Psoas muscle (tissue), 8 donors: ENCODE data around the gene DOK7. TPM values are rescaled to one million over a fixed set of nuclear protein-coding genes. Genes with fewer than 3 reads are reported as not detected.

Experiments
- ATAC-seq, 4 donors: fragments of 200-7000 bp; cut with Tn5 transposase; one replicate each; pipeline ENCODE4 v1.9.1; 2020; ENCODE audit warnings: moderate library complexity in 3 of 4, mild to moderate bottlenecking in 2 of 4
- DNase-seq, 2 donors: peaks; one replicate each; pipeline ENCODE4 v3.0.0-alpha.2; 2020
- H3K27ac ChIP-seq: fragments of 200-600 bp; one replicate; pipeline ENCODE4 v1.8.0; 2022
- H3K27me3 ChIP-seq, 3 donors: fragments of 200-600 bp in 1 of 3; one replicate each; pipeline versions ENCODE4 v1.6.1 to v1.8.0; 2013 to 2022; ENCODE audit warnings: low read length in 2 of 3, mild to moderate bottlenecking in 2 of 3, moderate library complexity in 1 of 3; ENCODE audit not compliant: insufficient read depth in 3 of 3
- H3K36me3 ChIP-seq, 2 donors: fragments of 200-600 bp in 1 of 2; one replicate each; pipeline versions ENCODE4 v1.6.1 to v1.8.0; 2013 to 2022; ENCODE audit warnings: low read depth in 1 of 2, mild to moderate bottlenecking in 1 of 2, moderate library complexity in 1 of 2; ENCODE audit not compliant: insufficient read depth in 1 of 2
- H3K4me1 ChIP-seq: fragments of 200-600 bp; one replicate; pipeline ENCODE4 v1.8.0; 2022
- H3K4me3 ChIP-seq: fragments of 200-600 bp; one replicate; pipeline ENCODE4 v1.8.0; 2022; ENCODE audit warnings: mild to moderate bottlenecking
- H3K9me3 ChIP-seq: fragments of 200-600 bp; one replicate; pipeline ENCODE4 v1.8.0; 2022
- CTCF ChIP-seq: fragments of 200-600 bp; IDR thresholded peaks from one replicate; pipeline ENCODE4 v1.8.0; 2022; ENCODE audit warnings: antibody characterized with exemption
- WGBS, 3 donors: extraction: QIAGEN DNeasy Blood & Tissue Kit; methylation state at CpG; one replicate each; pipeline versions ENCODE4 v1.1.6 to v1.1.7; 2013; 5-methylcytosine and 5-hydroxymethylcytosine counted together
- intact Hi-C, 2 donors: fragments of 100-400 bp; cut with DNase I; formaldehyde crosslinking; loops; one replicate each; pipeline versions ENCODE4 v1.11.0 to v1.14.2; 2022
- polyA plus RNA-seq, 3 donors: library from polyadenylated mRNA; stranded (reverse); fragments of 200-250 nt; gene quantifications; one replicate each; pipeline ENCODE4 v1.2.3, GENCODE V29; 2013
- total RNA-seq, 4 donors: library from RNA; stranded (reverse); fragmentation: NEBNext Ultra II Directional in 2 of 4; extraction: Animal tissue kit (Norgen Biotek cat#: 25700) in 2 of 4; gene quantifications; one replicate each; pipeline versions ENCODE4 v1.2.1 to v1.2.4, GENCODE V29; 2021 to 2023
- donor health status: healthy with polysubstance abuse.
- donor health status: DM: no; HTN: no; CAD: no; lungs with moderate emphysema.
- donor health status: Bipolar disorder and iron deficiency.
- donor health status: healthy.
- donor health status: DM: yes; HTN: yes; CAD: no.
- donor health status: DM: no; HTN: no; CAD: no.
- donor health status: DM: no; HTN: no; CAD: no.
- donor health status: DM: yes; HTN: yes; CAD: no.

DOK7 gene
- total and polyA plus RNA-seq, 7 donors = 3.4 to 48.6 (median 21.5) TPM

DNA sequence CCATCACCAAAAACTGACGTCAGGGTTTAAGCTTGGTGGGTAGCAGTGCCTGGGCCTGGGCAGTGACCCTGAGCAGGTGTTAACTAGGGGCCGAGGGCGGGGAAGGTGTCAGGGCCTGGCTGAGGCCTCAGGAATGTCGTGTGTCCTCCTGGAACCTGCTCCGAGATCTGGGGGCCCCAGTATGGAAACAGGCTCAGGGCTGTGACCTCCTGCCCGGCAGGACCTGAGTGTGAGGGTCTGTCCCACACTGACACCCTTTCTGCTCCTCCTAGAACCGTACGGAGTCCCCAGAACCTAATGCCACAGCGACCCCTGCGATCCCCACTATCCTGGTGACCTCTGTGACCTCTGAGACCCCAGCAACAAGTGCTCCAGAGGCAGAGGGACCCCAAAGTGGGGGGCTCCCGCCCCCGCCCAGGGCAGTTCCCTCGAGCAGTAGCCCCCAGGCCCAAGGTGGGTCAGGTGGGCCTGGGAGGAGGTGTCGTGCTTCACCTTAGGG lies 20.6 kb upstream of the DOK7 start:
- Histone ChIP-seq H3K27me3 (no peaks in the 10 kb centered on the region), H3K4me3 (no peak overlapping the region), H3K36me3 (no peaks in the 10 kb centered on the region), H3K27ac (no peak overlapping the region), H3K4me1 (no peaks in the 10 kb centered on the region), H3K9me3 (no peaks in the 10 kb centered on the region)
- ATAC-seq (no peak), DNase-seq (no peak)
- intact Hi-C loops = loop anchor here (2.0 to 5.0 kb wide), 4 partner anchors 96 to 335 kb away; no protein-coding TSS in a partner anchor
- no peak for TF ChIP-seq CTCF
- WGBS, 3 donors = 74 to 85% (median 78%) methylated on average over 14 of the region's 14 CpGs

GRCh38 chr4:3442959-3443749 lies 20.0 kb upstream of the DOK7 start:
- peak; percentile 100 for TF ChIP-seq CTCF
- Histone ChIP-seq H3K9me3 (no peaks in the 10 kb centered on the region), H3K4me3 (no peak overlapping the region), H3K36me3 (no peaks in the 10 kb centered on the region), H3K27ac (no peak overlapping the region), H3K4me1 (no peaks in the 10 kb centered on the region), H3K27me3 (no peaks in the 10 kb centered on the region)
- WGBS, 3 donors = 49 to 53% (median 49%) methylated on average over 36 of the region's 36 CpGs
- intact Hi-C loops = loop anchor here (1.0 to 5.0 kb wide), 5 partner anchors 96 to 336 kb away; no protein-coding TSS in a partner anchor
- ATAC-seq (peak; percentile 78 to 88 (median 84)), DNase-seq (peak; percentile 56 to 77)

DNA sequence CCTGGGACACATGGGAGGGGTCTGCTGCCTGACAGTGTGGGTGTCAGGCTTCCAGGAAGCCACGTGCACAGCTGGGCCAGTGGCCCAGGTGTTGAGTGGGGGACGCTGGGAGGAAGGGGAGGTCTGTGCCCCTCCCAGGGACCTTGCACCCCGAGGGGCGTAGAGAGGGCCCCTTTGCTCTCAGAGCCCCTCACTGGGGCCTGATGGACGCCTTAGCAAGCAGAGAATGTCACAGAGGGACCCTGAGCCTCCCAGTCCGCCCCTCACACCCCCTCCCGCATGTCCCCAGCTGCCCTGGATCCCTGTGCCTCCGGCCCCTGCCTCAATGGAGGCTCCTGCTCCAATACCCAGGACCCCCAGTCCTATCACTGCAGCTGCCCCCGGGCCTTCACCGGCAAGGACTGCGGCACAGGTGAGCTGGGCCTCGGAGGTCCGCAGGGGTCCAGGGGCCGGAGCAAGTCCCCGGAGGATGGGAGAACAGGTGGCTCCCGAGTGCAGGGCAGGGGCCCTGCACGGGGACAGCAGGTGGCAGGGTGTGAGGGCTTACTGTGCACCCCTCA lies 19.3 kb upstream of the DOK7 start:
- TF ChIP-seq CTCF = no peak
- Histone ChIP-seq H3K9me3 (no peaks in the 10 kb centered on the region), H3K36me3 (no peaks in the 10 kb centered on the region), H3K4me1 (no peaks in the 10 kb centered on the region), H3K4me3 (no peak overlapping the region), H3K27me3 (no peaks in the 10 kb centered on the region), H3K27ac (no peak overlapping the region)
- 56 to 59% (median 56%) methylated on average over 16 to 17 of the region's 17 CpGs for WGBS, 3 donors
- intact Hi-C loops = loop anchor here (1.0 to 5.0 kb wide), 5 partner anchors 97 to 337 kb away; no protein-coding TSS in a partner anchor
- ATAC-seq (no peak), DNase-seq (peak in 1 of 2 donors; percentile 48)

GRCh38 chr4:3444351-3445110 lies 18.6 kb upstream of the DOK7 start:
- Histone ChIP-seq H3K27me3 (no peaks in the 10 kb centered on the region), H3K9me3 (no peaks in the 10 kb centered on the region), H3K27ac (no peak overlapping the region), H3K4me1 (no peaks in the 10 kb centered on the region), H3K4me3 (no peak overlapping the region), H3K36me3 (no peaks in the 10 kb centered on the region)
- TF ChIP-seq CTCF = no peak
- peak; percentile 11 to 53 for DNase-seq
- intact Hi-C loops = loop anchor here (5.0 kb wide), 3 partner anchors 247 to 337 kb away; no protein-coding TSS in a partner anchor
- WGBS, 3 donors = 85 to 93% (median 88%) methylated on average over 41 to 56 of the region's 56 CpGs
- ATAC-seq = no peak
